M059J (cell line): ENCODE measurements around the gene MAMDC4. TPM values are rescaled to one million over a fixed set of nuclear protein-coding genes. Genes with fewer than 3 reads are reported as not detected.
"Not testable (repeated sequence)": the region's sequence is repeated elsewhere in the genome, so short reads cannot be mapped to it uniquely, and the experiment has no call there.

Experiments
- DNase-seq: peaks from one replicate; pipeline ENCODE4 v3.0.0-alpha.2; 2012; ENCODE audit warnings: low read depth
- total RNA-seq: library from RNA; depleted of rRNA; stranded (reverse); fragments of >200 nt; shearing (Covaris generic); gene quantifications from 2 replicates; pipeline ENCODE4 v1.2.3, GENCODE V29; 2014

MAMDC4 gene
- total RNA-seq, 1 experiment from 2014 or later: 0.44 TPM

DNA sequence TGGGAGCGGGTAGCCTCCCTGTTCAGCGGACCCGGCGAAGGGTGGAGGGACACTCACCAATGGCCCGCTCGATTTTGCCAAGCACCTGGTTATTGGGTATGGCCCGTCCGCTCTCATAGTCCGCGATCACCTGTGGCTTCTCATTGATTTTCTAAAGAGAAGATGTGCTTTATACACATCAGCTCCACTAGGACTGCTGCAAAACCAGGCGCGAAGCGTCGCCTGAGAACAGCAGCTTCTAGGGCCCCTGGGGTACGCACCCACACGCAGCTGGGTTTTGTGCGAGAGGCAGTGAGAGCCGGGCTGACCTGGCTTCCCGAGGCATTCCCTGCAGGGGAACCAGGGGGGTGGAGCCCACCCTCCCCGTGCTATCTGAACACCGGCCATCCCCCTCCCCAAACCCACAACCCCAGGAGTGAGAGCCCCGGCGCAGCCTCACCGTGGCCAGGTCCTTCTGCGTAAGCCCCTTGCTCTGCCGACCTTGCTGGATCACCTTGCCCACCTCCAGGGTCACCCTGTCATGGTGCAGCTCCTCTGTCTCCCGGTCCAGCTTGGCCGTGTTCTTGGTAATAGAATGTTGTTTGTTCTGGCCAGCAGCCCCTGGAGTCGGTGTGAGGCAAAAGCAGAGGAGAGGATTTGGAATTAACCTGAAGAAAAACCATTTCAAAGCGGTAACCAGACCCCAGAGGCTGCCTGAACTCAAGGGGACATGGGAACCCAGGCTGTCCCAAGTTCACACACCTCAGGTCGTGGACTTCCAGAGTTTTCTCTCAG, 10.9 kb downstream of the MAMDC4 start:
- DNase-seq: no peak

DNA sequence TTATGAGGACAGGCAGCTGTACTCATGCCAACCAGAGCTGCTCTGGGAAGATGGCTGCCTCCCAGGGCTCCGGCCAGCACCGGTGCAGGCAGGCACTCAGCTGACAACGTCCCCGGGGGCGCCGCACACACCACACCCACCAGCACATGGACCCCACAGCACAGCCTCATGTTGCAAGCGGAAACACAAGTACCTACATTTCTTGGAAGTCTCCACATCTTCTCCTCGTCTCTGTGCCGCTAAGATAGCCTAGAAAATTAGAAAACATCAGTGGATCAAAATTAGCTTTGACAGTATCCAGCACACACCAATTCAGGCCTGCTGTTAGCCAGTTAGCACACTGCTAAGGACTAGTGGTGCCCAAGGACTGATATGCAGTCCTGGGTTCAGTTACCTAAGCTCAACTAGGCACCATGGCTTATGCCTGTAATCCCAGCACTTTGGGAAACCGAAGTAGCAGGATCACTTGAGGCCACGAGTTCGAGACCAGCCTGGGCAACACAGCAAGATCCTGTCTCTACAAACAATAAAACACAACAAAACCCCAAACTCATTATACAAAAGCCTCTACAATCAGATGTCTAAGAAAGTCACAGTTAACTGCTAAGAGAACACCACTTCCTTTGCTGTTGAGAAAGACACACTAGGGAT, 11.6 kb downstream of the MAMDC4 start:
- no peak for DNase-seq

DNA sequence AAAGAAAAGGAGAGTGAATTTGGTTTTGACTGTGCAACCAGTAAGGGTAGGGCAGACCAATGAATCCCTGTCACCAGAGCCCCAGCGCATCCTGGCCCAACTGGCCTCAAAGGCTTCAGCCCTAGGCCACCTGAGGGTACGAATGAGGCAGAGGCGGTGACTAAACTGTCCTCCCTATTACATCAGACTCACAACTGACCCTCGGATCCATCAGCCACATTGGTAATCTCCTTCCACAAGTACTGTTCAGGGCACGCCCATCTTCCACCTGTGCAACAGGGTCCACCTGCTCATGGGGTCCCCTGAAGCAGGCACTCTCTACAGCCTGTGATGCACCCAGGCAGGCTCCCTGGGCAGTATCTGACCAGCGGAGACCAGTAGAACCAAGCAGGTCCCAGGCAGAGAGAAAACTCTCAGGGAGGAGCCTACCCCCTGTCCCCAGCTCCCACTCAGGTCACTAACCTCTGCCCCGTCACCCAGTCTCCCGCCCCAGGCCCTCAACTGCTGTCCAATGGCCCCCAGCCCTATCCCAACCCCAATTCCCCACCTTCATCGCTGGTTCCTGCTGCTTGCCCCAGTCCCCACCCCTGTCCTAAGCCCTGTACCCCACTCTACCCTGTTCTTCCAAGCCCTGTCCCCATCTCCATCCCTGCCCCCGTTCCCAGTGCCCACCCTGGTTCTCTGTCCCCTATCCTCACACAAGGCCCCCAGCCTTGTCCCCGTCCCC, 13.1 kb downstream of the MAMDC4 start:
- no peak for DNase-seq

DNA sequence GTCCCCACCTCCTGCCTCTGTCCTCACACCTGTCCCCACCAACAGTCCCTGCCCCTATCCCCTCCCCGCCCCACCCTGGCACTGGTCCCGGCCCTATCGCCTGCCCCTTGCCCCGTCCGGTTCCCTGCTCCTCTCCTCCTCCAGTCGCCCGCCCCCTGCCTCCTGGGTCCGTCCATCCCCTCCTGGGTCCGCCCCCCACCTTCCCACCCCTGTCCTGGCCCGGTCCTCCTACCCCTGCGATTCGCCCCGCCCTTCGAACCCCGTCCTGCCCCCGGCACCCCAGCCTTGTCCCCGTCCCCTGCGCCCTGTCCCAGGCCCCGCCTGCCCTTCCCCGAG, 13.6 kb downstream of the MAMDC4 start:
- no peak for DNase-seq

DNA sequence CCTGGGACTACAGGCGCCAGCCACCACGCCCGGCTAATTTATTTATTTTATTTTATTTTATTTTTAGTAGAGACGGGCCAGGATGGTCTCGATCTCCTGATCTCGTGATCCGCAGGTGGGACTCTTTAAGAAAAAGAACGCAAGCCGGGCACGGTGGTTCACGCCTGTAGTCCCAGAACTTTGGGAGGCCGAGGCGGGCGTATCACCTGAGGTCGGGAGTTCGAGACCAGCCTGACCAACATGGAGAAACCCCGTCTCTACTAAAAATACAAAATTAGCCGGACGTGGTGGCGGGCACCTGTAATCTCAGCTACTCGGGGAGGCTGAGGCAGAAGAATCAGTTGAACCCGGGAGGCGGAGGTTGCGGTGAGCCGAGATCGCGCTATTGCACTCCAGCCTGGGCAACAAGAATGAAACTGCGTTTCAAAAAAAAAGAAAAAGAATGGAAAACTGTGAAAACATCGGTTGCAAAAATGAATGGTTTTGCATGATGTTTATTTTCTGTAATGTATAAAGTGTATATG, 14.8 kb downstream of the MAMDC4 start:
- not testable (repeated sequence) for DNase-seq

DNA sequence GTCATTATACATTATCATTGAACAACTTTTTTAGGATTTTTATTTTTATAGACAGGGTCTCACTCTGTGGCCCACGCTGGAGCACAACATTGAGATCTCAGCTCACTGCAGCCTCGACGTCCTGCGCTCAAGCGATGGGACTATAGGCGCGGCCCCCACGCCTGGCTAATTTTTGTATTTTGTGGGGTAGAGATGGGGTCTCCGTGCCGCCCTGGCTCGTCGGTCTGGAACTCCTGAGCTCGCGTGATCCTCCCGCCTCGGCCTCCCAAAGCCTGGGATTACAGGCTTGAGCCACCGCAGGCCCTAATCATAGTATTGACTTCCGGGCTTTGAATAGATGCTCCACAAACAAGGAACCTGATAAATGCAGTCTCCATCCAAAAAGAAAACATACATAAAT, 15.3 kb downstream of the MAMDC4 start:
- no peak for DNase-seq

DNA sequence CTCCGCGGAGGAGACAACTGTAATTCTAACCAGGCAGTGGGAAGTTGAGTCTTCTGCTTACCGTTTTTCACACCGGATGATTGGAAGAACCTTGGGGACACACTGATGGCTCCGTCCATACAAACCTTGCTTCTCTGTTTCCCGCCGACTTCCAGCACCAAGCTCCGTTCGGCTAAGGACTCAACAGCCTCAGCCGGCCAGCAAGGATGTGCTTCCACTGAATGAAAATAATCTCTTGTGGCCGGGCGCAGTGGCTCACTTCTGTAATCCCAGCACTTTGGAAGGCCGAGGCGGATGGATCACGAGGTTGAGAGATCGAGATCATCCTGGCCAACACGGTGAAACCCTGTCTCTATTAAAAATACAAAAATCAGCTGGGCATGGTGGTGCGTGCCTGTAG, 15.8 kb downstream of the MAMDC4 start:
- DNase-seq: no peak

DNA sequence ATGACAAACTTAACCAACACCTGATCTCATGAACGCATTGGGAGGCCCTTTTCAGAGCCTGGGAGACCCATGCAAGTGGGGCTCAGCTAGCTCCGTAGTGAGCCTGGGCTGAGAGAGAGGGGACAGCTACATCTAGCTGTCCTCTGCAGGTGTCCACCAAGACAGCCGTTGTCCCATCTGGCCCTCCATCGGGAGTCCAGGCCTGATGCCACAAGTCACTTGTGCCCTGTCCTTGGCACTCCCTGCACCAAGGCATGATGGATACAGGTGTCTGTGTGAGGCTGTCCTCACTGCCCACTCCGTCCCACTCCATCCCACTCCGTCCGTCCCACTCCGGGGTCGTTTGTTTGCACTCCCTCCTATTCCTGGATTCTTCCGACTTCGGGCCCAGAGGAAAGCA, 16.5 kb downstream of the MAMDC4 start:
- DNase-seq: no peak

DNA sequence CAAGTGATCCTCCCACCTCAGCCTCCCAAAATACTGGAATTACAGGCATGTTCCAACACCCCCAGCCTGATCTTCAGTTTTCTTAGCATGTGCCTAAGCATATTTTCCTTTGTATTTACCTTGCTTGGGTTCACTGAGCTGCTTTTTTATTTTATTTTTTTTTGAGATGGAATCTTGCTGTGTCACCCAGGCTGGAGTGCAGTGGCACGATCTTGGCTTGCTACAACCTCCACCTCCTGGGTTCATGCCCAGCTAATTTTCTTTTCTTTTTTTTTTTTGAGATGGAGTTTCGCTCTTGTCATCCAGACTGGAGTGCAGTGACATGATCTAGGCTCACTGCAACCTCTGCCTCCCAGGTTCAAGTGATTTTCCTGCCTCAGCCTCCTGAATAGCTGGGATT, 17.5 kb downstream of the MAMDC4 start:
- not testable (repeated sequence) for DNase-seq

DNA sequence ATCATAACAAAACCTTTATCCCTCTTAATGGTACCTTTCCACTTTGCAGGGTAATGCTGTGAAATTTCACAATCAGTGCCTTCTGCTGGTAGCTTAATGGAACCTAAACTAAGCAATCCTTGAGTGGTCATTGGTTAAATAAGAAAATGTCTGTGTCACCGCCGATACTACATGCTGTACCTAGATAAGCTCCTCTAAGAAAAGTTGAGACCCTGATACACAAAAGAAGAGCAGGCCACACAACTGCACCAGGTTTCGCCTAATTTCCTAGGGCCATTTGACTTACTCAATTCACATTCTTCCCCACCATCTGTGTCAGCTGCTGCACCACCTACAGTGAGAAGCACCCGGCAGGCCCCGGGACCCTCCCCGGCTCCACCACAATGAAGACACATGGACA, 23.0 kb downstream of the MAMDC4 start:
- no peak for DNase-seq

DNA sequence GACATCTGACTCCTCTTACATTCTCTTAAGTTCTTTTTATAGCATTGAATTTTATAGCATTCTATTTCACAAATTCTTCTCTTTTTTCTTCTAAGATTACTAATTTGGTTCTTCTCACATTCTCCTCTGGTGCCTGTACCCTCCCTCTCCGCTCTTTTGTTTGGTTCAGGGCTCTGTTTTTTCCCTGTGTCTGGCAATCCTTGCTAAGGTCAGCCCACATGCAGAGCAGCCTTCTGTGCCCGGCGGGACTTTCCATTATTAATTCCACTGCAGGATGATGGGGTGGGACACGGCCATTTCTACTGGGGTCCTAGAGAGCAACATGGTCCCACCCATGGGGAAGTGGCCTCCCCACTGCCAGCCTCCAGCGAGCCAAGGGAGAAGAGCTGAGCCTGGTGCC, 24.3 kb downstream of the MAMDC4 start:
- DNase-seq: no peak

DNA sequence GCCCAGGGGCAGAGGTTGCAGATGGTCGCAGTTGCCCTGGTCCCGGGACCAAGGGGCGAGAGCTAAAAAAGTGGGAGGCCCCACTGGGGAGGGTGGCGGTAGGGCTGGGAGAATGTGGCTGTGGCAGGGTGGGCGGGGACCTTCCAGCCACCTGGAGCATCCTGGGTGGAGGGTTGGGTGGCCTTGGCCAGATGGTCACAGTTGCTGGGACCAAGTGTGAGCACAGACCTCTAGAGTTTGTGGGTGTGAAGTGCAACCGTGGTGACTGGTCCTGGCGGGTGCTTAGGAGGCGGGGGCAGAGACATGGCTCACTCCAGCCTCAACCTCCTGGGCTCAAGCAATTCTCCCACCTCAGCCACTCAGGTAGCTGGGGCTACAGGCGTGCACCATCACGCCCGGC, 28.5 kb downstream of the MAMDC4 start:
- peak; percentile 24 for DNase-seq

DNA sequence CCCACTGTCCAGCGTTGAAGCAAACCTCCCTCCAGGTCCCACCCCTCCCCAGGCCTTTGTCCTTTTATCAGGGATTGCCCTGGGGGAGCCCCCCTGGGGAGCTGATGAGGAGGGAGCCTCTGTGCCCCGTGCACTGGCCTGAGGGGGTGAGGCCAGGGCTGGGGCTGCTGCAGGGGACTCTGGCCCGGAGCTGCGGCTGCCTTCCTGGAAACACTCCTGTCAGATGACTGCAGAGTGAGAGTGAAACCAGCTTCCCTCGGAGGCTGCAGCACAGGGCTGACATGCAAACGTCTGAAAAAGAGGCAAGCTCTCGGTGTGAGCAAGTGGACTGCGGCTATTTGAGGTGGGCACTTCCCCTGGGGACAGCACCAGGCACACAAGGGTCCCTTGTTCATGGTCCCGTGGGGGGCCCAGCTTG, 29.6 kb downstream of the MAMDC4 start:
- peak; percentile 72 for DNase-seq

DNA sequence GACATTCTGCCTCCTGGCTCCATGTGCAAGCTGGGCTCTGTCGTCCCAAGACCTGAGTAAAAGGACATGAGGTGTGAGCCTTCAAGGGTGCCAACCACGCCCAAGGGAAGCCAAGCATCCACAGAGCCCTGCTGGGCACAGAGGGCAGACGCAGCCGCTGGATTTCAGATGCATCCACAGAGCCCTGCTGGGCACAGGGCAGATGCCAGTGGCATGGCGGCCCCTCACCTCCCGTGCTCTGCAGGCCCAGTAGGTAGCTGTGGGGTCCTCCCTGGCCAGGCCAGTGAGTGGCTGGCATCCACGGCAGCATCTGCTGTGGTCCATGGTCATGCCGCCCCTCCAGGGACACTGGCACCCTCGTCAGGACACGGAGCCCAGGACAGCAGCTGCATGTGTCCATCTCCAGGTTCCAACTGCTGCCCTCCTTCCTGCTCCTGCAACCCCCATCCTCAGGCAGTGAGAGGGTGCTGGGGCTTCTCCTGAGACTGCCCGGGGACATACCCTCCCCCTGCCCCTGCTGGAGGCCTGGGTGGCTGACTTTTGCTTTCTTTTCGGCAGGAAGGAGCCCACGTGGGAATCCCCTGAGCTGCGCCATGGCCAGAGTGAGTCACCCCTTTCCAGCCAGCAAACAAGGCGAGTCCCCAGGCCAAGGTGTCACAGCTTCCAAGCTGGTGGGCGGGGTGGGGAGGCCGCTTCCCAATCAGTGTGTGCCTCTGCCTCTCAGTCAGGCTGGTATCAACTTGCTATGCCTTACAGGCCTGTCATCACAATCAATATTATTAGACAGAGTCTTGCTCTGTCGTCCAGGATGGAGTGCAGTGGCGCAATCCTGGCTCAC, 30.2 kb downstream of the MAMDC4 start:
- DNase-seq: peak; percentile 94

DNA sequence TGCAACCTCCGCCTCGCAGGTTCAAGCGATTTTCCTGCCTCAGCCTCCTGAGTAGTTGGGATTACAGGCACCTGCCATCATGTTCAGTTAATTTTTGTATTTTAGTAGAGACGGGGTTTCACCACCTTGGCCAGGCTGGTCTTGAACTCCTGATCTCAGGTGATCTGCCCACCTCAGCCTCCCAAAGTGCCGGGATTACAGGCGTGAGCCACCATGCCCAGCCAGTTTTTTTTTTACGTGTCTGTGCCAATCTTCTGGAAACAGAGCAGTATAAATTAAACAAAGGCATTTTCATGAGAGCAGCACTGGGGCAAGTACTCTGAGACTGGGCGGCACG, 30.8 kb downstream of the MAMDC4 start:
- not testable (repeated sequence) for DNase-seq

DNA sequence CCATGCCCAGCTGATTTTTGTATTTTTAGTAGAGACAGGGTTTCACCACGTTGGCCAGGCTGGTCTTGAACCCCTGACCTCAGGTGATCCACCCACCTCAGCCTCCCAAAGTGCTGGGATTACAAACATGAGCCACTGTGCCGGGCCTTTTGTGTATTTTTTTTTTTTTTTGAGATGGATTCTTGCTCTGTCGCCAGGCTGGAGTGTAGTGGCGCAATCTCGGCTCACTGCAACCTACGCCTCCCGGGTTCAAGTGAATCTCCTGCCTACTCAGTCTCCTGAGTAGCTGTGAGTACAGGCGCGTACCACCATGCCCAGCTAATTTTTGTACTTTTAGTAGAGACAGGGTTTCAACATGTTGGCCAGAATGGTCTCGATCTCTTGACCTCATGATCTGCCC, 31.5 kb downstream of the MAMDC4 start:
- not testable (repeated sequence) for DNase-seq

DNA sequence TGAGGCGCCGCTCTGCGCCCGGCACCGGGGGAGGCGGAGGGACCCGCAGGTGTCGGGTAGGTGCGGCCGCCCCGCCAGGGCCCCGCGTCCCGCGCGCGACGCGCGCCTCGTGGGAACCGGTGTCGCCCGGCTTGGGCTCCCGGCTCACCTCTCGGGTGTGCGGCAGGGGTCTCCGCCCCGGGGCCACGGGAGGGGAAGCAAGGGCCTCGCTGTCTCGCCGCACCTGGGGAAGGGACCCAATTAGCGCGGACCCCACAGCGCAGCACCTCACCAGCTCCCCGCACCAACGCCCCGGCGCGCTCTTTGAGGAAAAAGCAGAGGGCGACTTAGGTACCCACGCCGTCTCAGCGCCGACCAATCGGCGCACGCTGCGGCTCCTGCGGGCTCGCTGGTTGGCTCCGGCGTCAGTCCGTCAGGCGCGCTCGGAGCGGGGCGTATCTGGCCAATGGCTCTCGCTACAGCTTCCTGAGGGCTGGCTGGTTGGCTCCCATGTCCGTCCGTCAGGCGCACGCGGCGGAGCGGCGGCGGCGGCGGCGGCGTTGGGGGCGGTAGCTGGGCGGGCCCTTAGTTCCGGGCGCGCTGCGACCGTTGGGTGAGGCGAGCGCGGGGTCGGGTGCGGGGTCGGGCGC, 33.9 kb downstream of the MAMDC4 start, which contains the start of gene TRAF2:
Gene TRAF2 (plus strand): TSS at position 567 of the 629 bp plus-strand sequence. CDS start 12,225 bp downstream, outside the sequence.
- peak; percentile 98 for DNase-seq

DNA sequence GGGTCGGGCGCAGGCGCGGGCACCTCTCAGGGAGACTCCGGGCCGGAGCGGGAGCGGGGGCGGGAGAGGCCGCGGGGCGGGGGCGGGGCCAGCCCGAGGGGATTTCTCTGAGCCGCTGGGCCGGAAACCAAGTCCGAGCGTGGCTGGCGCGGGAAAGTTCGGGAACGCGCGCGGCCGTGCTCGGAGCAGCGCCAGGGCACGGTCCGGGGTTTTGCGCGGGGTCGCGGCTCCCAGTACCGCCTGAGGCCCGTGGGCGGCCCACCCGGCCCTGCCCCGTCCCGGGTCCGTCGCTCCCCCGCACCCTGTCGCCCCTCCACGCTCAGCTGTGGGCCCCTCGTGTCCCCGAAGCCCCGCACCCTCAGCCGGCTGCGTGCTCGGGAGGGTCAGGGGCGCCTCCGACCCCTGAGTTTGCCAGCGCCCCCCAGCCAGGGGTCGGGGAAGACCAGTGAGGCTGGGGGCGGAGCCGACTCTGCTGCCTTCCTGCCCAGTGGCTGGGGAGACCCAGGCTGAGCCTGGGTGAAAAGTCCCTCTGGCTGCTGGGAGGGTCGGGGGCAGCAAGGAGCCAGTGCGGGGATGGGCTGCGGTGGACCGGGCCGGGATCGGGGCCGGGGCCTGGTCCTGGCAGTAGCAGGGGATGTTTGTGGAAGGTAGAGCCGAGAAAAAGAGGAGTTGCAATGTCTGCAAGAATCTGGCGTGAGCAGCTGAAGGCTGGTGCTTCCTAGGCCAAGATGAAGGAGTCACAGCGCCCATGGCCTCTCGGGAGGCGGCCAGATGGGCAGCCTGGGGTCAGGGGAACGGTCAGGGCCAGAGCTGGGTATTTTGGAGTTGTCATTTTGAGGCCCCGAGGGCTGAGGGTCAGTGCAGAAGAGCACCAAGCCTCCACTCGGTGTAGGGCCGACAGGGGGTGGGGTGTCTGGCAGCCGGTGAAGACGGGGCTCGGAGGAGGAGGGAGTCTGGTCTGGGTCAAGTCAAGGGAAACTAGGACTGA, 34.8 kb downstream of the MAMDC4 start:
- DNase-seq: peak; percentile 24

DNA sequence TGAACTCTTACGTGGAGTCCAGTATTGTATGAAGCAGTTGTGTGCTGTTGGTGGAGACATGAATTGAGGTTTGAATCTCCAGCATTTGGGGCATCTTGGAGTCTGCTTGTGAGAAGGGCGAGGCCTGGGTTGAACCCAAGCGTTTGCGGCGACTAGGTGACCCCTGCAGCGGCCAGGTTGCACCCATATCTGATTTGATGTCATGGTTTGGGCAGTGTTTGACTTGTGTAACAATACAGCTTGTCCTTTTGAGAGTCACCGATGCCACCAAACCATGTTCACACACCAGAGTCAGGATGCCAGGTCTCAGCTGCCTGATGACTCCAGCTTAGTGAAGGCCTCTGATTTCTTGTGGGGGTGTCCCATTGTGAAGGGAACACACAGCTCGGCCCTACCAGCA, 36.3 kb downstream of the MAMDC4 start:
- no peak for DNase-seq

DNA sequence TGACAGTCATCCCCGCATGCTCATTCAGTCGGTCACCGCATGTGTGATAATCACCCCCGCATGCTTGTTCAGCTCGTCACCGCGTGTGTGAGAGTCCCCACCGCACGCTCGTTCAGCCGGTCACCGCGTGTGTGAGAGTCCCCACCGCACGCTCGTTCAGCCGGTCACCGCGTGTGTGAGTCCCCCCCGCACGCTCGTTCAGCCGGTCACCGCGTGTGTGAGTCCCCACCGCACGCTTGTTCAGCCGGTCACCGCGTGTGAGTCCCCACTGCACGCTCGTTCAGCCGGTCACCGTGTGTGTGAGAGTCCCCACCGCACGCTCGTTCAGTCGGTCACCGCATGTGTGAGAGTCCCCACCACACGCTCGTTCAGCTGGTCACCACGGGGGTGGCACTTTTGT, 37.7 kb downstream of the MAMDC4 start:
- DNase-seq: no peak
